Measurements from ENCODE around the gene CENPX. TPM values are rescaled to one million over a fixed set of nuclear protein-coding genes. Genes with fewer than 3 reads are reported as not detected.

The CENPX gene
- total and polyA plus RNA-seq, 2 donors (not counting 3 experiments of a cell fraction or from before 2014, with no cell fraction given) = 56.2 to 67.2 TPM

DNA sequence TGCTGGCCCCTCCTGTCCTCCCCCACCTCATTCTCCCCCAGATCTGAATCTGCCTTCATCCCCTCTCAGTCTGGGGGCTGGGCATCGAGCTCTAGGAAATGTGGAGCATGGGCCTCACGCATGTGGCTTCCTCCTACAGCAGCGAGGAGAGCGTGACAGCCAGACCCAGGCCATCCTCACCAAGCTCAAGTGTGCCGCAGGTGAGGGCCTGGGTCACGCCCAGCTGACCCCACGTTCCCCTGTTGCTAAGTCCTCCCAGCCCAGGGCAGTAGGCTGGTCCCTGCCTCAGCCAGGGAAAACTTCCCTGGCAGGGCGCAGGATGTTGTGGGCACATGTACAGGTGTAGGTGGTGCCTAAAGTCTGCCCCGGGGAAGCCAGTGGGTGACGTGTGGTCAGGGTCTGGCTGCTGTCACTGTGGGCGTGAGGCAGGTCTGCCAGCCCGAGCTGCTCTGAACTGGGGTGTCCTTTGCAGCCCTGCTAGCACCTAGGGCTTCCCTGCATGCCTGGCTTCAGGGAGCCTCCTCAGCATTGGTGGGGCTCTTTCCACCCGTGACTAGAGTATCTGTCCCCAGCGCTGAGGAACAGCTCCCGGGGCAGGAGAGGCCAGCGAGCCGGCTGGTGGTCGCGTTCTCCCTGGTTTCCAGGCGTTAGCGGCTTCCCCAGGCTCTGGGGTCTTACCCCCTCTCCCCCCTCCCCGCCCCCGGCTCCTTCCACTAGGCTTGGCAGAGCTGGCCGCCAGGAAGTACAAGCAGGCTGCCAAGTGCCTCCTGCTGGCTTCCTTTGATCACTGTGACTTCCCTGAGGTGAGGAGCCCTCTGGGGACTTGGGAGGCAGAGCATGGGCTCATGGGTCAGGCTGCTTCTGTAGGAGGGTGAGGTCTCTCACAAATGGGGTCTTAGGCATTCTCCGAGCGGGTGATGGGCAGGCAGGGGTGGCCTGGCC is 32.6 kb upstream of the CENPX start:
- TF ChIP-seq GATA2 (IDR thresholded peaks at IDR 0.05; ENCODE audit: insufficient read depth, insufficient read length, low read depth, low read length) = no peak
- no peak for TF ChIP-seq MYC (IDR thresholded peaks at IDR 0.05; ENCODE audit: low read depth, low read length)
- TF ChIP-seq, protein P1, sequence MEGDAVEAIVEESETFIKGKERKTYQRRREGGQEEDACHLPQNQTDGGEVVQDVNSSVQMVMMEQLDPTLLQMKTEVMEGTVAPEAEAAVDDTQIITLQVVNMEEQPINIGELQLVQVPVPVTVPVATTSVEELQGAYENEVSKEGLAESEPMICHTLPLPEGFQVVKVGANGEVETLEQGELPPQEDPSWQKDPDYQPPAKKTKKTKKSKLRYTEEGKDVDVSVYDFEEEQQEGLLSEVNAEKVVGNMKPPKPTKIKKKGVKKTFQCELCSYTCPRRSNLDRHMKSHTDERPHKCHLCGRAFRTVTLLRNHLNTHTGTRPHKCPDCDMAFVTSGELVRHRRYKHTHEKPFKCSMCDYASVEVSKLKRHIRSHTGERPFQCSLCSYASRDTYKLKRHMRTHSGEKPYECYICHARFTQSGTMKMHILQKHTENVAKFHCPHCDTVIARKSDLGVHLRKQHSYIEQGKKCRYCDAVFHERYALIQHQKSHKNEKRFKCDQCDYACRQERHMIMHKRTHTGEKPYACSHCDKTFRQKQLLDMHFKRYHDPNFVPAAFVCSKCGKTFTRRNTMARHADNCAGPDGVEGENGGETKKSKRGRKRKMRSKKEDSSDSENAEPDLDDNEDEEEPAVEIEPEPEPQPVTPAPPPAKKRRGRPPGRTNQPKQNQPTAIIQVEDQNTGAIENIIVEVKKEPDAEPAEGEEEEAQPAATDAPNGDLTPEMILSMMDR (IDR thresholded peaks at IDR 0.05; ENCODE audit: extremely low read depth in 1 of 2, insufficient read depth in 1 of 2, low read depth in 1 of 2, low read length in 2 of 2) = no peak
- TF ChIP-seq EZH2 (IDR thresholded peaks at IDR 0.05; ENCODE audit: borderline replicate concordance, low read depth, low read length, severe bottlenecking) = no peak
- TF ChIP-seq, protein P2, sequence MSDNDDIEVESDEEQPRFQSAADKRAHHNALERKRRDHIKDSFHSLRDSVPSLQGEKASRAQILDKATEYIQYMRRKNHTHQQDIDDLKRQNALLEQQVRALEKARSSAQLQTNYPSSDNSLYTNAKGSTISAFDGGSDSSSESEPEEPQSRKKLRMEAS (IDR thresholded peaks at IDR 0.05; ENCODE audit: insufficient read depth, insufficient read length) = no peak
- no peak for TF ChIP-seq POLR2A (IDR thresholded peaks at IDR 0.05; ENCODE audit: low read depth, low read length)
- TF ChIP-seq JUN (IDR thresholded peaks at IDR 0.05; ENCODE audit: borderline replicate concordance, insufficient read depth, insufficient read length, low read depth) = no peak
- no peak for TF ChIP-seq FOS (IDR thresholded peaks at IDR 0.05; ENCODE audit: borderline replicate concordance, insufficient read depth, low read length)
- TF ChIP-seq POLR2AphosphoS5 (IDR thresholded peaks at IDR 0.05; ENCODE audit: insufficient read depth, low read depth, low read length) = no peak
- Histone ChIP-seq H3K27me3 (ENCODE audit: control insufficient read depth in 2 of 2, insufficient read depth in 2 of 2, low read length in 2 of 2) (no peaks in the 10 kb centered on the region), H3K79me2 (ENCODE audit: control insufficient read depth, insufficient read depth, low read length) (peaks cover 11% of the 10 kb centered on the region), H3K4me2 (ENCODE audit: insufficient read depth, low read length) (no peak overlapping the region), H4K20me1 (replicated peaks; ENCODE audit: control insufficient read depth, extremely low read depth, insufficient read depth, low read length) (no peaks in the 10 kb centered on the region), H3K36me3 (ENCODE audit: control insufficient read depth in 2 of 2, extremely low read depth in 1 of 2, insufficient read depth in 2 of 2, low read length in 2 of 2) (peaks cover 12 to 46% of the 10 kb centered on the region in 2 experiments), H3K4me3 (replicated peaks in 1 of 3; ENCODE audit: insufficient read depth in 1 of 3, low read depth in 1 of 3, low read length in 3 of 3) (no peak overlapping the region), H3K9me1 (replicated peaks; ENCODE audit: control insufficient read depth, extremely low read depth, insufficient read depth, low read length) (no peaks in the 10 kb centered on the region), H2AFZ (ENCODE audit: low read depth, low read length) (no peak overlapping the region), H3K9ac (replicated peaks; ENCODE audit: extremely low read depth, insufficient read depth, low read length) (no peak overlapping the region), H3K9me3 (replicated peaks; ENCODE audit: control insufficient read depth, insufficient read depth, low read length) (no peaks in the 10 kb centered on the region), H3K27ac (ENCODE audit: insufficient read depth, low read depth, low read length) (no peak overlapping the region), H3K4me1 (ENCODE audit: control insufficient read depth, extremely low read depth, insufficient read depth, low read length) (peaks cover 11% of the 10 kb centered on the region)
- DNase-seq (ENCODE audit: low read depth, low spot score) (no peak), FAIRE-seq (no peak)
- dilution Hi-C loops (cut with MboI; ENCODE audit: extremely low pct_ligation_motif_present, low sequenced_read_pairs) (no loop called here), intact Hi-C loops (cut with micrococcal nuclease) (no loop called here)
- ChIA-PET CTCF (interaction anchor here (1.0 to 1.3 kb wide), 2 partner anchors 9 to 24 kb away, joined by 4 to 5 read pairs; no protein-coding TSS in a partner anchor), POLR2A (no interaction called here)
- BruUV-seq (replicated peaks) = no TSS peak
